GM12892 (cell line): Measurements from ENCODE around the gene ZBTB46.

ENCODE experiments used
- DNase-seq: peaks from one replicate; pipeline ENCODE4 v3.0.0; 2011; ENCODE audit not compliant: insufficient read length
- FAIRE-seq: peaks from 2 replicates; lab custom pipeline; 2011; peaks lifted over from hg19 to GRCh38; lab: Jason Lieb, UNC
- POLR2A ChIP-seq: IDR thresholded peaks from 2 replicates; pipeline ENCODE4 v1.6.1; 2011; ENCODE audit warnings: low read depth, low read length, control low read depth
- POLR2AphosphoS5 ChIP-seq: IDR thresholded peaks from 2 replicates; pipeline ENCODE4 v1.6.1; 2011; ENCODE audit warnings: low read depth, low read length, control low read depth
- TAF1 ChIP-seq: IDR thresholded peaks from 2 replicates; pipeline ENCODE4 v1.6.1; 2011; ENCODE audit warnings: low read depth, mild to moderate bottlenecking, control low read depth, low read length, borderline replicate concordance

ZBTB46 gene

GRCh38 chr20:63745424-63745805 is 85.6 kb downstream of the ZBTB46 start:
- no peak for FAIRE-seq
- no peak for DNase-seq
- TF ChIP-seq POLR2AphosphoS5 (no peak), TAF1 (no peak), POLR2A (no peak)

- FAIRE-seq (no peak), DNase-seq (no peak)
- TF ChIP-seq TAF1 = no peak
- no peak for TF ChIP-seq POLR2A
- no peak for TF ChIP-seq POLR2AphosphoS5
Measured at GRCh38 chr20:63744574-63745423, 86.3 kb downstream of the ZBTB46 start.

- no peak for DNase-seq
- TF ChIP-seq POLR2AphosphoS5 = no peak
- no peak for TF ChIP-seq TAF1
- no peak for TF ChIP-seq POLR2A
- no peak for FAIRE-seq
Measured at GRCh38 chr20:63744158-63744557, 86.9 kb downstream of the ZBTB46 start.

GRCh38 chr20:63743210-63743970 is 87.7 kb downstream of the ZBTB46 start:
- FAIRE-seq (no peak), DNase-seq (no peak)
- TF ChIP-seq POLR2AphosphoS5 (no peak), POLR2A (no peak), TAF1 (no peak)

GRCh38 chr20:63742381-63743024 is 88.6 kb downstream of the ZBTB46 start:
- no peak for DNase-seq
- FAIRE-seq = no peak
- no peak for TF ChIP-seq POLR2A
- TF ChIP-seq POLR2AphosphoS5 = no peak
- TF ChIP-seq TAF1 = no peak

GRCh38 chr20:63741676-63742380 is 89.2 kb downstream of the ZBTB46 start:
- FAIRE-seq = no peak
- TF ChIP-seq POLR2AphosphoS5 (no peak), TAF1 (no peak), POLR2A (no peak)
- no peak for DNase-seq

- DNase-seq = no peak
- FAIRE-seq = no peak
- TF ChIP-seq POLR2AphosphoS5 (no peak), POLR2A (no peak), TAF1 (no peak)
Measured at GRCh38 chr20:63741354-63741675, 89.7 kb downstream of the ZBTB46 start.

GRCh38 chr20:63740627-63741353 is 90.3 kb downstream of the ZBTB46 start:
- no peak for TF ChIP-seq POLR2AphosphoS5
- TF ChIP-seq TAF1 = no peak
- TF ChIP-seq POLR2A = no peak
- FAIRE-seq = no peak
- DNase-seq = no peak

- DNase-seq (peak; percentile 67), FAIRE-seq (no peak)
- TF ChIP-seq POLR2A (no peak), POLR2AphosphoS5 (no peak), TAF1 (no peak)
Measured at GRCh38 chr20:63740070-63740626, 90.9 kb downstream of the ZBTB46 start.

- DNase-seq (peak; percentile 95), FAIRE-seq (peak; percentile 83)
- TF ChIP-seq POLR2AphosphoS5 (no peak), POLR2A (no peak), TAF1 (no peak)
Measured at GRCh38 chr20:63739130-63740069, 91.7 kb downstream of the ZBTB46 start, which contains the start of gene SLC2A4RG. Gene SLC2A4RG (plus strand): TSS chr20:63739776. CDS start chr20:63739913, 137 bp downstream.
